Measurements from ENCODE around the gene RIC3.
"Not testable (repeated sequence)": the region's sequence is repeated elsewhere in the genome, so short reads cannot be mapped to it uniquely, and the experiment has no call there.

Gene RIC3

DNA sequence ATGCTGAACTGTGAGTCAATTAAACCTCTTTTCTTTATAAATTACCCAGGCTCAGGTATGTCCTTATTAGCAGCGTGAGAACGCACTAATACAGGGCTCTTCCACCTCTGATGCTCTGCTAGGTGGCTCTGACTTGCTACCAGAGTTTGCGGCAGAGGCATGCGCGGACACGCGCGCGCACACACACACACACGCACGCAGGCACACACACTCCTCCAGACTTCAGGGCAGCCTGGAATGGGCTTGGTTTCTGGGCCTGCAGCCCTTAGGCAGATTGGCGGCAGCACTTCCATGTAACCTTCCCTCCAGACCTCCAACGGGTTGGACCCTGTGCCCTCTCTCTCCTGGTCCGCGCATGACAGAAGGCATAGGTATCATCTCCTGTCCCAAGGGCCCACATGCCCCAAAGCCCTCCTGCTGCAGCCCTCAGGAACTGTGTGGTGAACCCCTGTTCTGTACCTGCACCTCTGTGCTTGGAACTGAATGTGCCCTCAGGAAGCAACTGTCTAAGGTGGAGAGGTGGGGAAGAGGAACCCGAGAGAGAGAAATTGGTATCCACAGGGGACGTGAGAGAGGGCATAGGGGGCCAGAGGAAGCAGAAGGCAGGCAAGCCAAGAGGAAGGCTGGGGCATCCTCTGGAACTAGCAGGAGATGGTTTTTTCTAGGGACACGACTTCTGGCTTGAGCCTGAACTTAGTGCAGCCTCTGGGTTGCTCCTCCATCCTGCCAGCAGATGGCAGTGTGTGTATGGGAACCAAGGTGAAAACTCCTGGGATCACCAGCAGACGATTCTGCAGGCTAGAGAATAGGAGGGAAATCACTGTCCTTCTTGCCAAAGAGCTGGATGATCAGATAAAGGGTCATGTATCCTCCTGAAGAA is 23.4 kb upstream of the RIC3 start:
- no peak for DNase-seq (ENCODE audit: low read depth, low spot score)

DNA sequence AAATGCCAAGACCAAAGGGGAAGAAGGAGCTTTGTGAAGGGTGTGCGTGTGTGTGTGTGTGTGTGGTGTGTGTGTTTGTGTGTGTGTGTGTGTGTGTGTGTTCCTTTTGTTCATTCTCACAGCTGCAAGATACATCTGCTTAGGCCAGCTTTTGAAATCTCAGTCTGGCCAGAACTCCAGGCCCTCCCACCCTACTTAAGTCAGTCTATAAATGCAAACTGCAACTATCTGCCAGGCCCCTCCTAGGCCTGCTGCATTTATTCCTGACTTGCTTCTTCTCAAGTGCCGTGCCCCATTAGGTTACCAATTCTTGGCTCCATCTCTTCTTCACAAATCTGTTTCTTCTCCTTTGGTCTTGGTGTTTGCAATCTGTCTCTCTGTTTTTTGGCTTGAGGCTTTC is 21.6 kb upstream of the RIC3 start:
- DNase-seq (ENCODE audit: low read depth, low spot score): no peak

DNA sequence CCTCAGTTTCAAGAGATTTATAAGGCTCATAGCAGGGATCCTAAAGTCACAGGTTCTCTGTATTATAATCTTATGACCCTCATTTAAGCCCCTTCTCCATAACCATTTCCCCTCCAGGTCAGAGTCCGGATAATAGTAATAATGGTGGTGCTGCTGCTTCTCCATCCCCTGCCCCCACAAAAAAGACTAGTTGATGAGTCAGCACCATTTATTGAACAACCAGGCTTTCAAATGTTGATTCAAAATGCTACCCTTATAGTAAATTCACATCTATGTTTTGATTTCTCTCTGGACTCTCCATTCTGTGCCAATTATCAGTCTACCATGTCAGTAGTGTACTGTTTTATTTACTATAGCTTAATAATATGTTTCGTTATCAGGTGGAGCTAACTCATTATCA is 17.6 kb upstream of the RIC3 start:
- no peak for DNase-seq (ENCODE audit: low read depth, low spot score)

DNA sequence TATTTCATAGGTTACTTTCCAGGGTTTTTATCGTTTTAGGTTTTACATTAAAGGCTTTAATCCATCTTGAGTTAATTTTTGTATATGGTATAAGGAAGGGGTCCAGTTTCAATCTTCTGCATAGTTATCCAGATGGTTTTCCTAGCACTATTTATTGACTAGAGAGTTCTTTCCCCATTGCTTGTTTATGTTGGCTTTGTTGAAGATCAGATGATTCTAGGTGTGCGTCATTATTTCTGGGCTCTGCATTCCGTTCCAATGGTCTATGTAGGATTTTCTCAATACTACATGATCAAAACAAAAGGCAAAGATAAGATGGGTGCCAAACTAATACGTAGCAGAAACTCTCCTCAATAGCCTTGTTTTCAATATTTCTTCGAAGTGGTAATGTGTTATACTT is 14.3 kb upstream of the RIC3 start:
- no peak for DNase-seq (ENCODE audit: low read depth, low spot score)

DNA sequence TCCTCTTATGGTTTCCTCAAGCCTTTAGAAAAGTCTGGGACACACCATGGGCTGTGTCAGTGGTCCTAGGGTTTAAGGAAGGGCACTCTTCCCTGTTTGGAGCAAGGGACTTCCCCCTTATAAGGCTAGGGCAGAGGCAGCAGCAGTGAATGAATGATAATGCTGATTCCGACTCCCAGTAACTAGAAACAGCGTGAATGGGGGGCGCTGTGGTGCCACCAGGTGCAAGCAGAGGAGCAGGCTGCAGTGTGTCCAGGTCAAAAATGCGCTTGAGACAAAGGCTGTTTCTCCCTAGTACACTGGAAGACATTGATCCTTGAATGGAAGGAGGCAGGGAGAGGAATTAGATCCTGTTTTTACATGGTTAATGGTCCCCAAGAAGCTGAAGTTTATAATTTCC is 11.6 kb upstream of the RIC3 start:
- no peak for DNase-seq (ENCODE audit: low read depth, low spot score)

DNA sequence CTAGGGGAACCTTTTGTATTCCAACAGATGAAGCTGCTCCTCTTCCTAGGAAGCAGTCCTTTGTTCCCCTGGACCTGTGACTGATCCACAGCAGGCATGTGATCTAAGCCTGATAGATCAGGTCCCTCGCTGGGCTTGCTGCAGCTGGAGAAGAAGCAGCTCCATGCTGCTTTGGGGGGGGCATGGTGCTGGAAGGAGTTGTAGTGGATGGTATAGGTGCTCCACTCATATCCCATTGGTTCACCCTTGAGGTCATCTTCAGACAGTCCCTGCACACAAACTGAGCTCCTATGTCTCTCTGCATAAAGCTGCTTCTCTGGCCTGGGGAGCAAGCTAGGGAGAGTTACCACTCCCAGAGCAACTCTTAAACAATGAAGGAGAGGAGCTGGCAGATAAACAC is 9.5 kb upstream of the RIC3 start:
- no peak for DNase-seq (ENCODE audit: low read depth, low spot score)

DNA sequence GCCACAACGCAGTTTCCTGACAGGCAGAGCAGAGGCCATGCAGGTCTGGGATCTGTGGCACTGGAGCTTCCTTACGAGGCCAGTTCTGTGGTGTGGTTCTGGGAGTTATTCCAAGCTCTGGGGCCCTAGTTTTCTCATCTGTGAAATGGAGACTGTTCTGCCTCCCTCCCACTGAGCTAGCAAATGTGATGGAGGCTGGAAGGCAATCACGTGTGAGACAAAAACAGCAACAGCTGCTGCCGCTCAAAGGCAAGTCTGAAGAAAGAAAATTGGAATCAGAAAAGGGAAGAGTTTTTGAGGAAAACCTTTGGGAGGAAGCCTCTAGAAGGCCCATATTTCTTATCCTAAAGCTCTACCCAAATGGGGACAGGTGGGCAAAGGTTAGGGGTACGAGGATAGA is 8.3 kb upstream of the RIC3 start:
- no peak for DNase-seq (ENCODE audit: low read depth, low spot score)

DNA sequence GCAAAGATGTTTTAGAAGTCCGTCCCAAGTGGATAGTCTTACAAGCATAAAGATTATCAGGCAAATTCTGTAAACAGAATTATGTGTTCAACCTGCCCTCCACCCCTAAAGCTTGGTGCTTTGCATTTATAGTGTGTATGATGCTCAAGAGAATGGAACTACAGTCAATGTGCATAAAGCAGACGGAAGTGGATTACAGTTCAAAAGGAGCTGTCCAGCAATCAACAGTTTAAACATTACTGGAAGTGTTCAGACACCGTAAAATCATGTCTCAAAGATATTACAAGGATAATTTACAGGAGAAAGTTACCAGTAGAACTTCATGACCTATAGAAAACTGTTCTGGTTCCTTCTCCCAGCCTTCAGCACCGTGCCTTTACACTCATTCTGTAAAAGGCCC is 1.0 kb downstream of the RIC3 start:
- no peak for DNase-seq (ENCODE audit: low read depth, low spot score)

DNA sequence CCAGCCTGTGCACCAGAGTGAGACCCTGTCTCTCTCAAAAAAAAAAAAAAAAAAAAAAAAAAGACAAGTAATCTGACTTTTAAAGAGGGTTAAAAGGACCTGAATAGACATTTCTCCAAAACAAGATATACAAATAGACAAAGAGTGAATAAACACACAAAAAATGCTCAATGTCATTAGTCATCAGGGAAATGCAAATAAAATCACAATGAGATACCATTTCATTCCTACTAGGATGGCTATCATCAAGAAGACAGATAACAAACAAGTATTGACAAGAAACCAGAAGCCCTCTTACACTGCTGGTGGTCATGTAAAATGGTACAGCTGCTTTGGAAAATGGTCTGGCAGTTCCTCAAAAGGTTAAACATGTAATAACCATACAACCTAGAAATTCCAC is 4.1 kb downstream of the RIC3 start:
- no peak for DNase-seq (ENCODE audit: low read depth, low spot score)

DNA sequence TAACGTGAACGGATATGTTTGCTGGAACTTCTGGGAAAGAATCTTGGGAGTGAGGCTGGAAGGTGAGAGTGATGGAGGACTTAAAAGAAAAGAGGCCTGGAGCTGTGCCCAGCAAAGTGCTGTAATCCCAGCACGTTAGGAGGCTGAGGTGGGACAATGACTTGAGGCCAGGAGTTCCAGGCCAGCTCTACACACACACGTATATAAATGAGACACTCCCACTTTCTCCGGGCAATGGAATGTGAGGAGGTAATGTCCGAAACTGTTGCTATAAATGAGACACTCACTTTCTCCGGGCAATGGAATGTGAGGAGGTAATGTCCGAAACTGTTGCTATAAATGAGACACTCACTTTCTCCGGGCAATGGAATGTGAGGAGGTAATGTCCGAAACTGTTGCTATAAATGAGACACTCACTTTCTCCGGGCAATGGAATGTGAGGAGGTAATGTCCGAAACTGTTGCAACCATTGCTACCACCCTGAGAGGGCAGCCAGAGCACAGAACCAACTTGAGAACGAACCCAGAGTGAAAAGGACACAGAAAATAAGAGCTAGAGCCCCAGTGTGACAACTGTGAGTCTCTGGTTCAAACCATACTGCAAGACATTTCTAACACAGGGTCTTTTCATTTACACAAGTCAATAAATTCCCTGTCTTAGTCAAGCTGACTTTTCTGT is 7.1 kb downstream of the RIC3 start:
- DNase-seq (ENCODE audit: low read depth, low spot score): not testable (repeated sequence)

DNA sequence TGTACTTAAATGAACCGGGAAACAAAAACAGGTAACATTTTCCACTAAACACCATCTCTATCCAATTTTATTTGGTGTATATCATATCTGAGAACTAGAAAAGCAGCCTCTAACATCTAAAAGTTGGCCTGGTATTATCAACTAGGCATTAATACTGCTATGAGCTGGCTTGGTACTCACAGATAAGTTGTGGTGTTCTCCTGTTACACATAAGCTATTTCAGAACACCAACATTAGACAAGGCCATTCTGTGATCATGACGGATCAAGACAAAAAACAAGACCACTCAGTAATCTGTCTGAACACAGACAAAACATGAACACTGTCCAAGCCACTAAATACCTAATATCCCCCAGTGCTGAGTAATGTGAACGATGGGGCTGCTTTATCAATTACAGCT is 11.9 kb downstream of the RIC3 start:
- no peak for DNase-seq (ENCODE audit: low read depth, low spot score)

DNA sequence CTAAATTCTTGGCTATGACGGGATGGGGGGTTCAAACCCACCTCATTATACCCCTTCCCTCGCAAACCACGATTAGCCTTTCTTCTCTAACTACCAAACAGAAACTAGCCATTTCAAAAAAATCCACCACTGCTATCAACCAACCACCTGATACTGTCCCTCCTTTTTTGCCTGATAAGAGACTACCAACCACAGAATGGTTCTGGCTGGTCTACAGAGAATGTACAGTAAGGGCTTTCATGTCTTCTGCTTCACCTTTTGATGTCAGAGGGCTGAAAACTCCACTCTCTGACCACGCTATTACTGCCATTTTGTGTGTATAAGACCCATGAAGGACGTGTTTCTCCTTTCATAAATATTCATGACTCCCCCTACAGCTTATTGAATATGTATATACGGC is 19.1 kb downstream of the RIC3 start:
- DNase-seq (ENCODE audit: low read depth, low spot score): no peak

DNA sequence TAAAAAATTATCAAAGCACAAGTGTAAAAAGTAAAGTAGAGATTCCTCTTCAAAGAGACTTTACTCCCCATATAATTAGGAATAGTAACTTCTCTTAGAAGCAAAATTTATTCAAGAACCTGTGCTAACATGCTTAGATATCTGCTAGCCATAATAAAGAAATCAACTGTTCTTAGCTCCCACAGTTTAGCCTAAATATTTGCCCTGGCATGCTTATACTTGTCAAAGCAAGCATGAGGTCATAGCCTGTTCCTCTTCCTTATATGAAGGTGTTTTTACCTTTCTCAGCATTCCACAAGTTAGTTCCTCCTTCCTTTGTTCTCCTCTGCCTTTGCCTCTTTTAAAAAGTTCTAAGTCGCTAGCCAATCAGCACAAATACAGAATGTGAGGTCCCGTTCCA is 30.3 kb downstream of the RIC3 start:
- no peak for DNase-seq (ENCODE audit: low read depth, low spot score)

DNA sequence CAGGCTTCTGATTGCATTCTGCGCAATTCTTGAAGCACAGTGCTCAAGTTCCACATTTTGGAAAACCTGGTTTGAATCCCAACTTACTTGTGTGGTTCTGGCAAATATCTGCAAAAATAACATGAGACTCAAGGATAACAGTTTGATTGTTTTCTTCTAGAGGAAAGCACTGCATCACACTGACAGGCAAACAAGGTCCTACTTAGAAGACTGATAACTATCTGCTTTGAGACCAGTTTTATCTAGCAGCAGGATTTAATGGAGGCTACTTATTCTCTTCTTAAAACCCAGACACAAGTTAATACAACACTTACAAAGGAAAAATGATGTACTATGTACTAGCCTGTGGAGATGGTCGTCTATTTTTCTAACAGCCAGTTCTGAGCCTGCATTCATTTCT is 41.4 kb downstream of the RIC3 start:
- DNase-seq (ENCODE audit: low read depth, low spot score): no peak

DNA sequence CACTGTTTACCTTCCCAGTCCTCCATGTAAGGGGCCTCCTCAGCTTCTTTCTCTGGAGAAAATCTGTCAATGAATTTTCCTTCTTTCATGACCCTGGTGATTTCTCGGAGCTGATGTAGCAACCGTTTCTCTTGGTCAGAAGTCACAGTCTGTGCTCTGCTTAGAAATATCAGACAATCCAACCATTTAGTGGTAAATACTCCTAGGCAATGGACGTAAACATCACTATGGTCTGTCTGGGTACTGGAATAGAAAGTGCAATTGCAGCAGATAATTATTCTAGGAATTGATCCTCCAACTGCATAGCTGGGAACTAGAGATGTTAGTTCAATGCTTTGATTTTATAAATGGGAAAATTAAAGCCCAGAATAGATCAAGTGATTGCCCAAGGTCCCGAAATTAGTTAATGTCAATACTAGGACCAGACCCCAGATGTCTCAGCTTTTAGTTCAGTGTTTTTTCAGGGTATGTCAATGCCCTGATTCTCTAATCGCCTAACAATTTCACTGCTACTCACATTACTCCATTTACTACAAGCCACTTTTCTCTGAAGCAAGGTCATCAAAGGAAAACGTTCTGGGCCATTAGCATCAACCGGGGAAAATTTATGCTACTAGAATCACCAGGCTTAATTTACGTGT is 42.1 kb downstream of the RIC3 start:
- no peak for DNase-seq (ENCODE audit: low read depth, low spot score)

DNA sequence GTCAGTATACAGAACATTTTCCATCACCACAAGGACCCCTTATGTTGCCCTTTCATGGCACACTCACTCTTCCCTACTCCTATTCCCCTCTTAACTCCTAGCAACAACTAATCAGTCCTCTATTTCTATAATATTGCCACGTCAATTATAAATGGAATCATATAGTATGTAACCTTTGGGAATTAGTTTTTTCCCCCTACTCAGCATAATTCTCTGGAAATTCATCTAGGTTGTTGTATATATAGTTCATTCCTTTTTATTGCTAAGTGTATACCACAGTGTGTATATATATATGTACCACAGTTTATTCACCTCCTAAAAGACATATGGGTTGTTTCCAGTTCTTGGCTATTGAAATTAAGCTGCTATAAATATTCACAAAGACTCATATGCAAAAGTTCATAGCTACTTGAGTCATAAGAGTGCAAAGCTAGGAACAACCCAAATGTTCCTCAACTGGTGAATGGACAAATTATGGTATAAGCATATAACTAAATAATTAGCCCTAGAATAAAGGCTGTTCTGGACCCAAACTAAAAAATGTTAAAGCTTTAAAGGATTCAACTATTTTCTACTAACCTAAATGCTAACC is 46.6 kb downstream of the RIC3 start:
- no peak for DNase-seq (ENCODE audit: low read depth, low spot score)

DNA sequence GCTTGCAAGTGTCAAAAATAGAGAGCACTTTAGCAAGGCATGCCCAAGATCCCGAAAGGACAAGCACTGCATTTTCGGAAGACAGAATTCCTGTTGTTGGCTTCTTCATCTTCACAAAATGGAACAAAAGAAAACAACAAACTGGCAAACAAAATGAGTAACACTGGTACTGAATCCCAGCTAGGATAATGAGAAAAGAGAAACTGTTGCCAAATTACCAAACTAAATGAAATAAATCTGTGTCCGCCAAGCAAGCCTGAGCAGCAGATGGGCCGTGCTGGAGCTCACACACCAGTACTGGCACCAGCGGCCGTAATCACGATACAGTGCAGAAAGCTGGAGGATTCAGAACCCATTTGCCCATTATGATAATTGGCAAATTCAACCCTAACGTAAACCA is 57.2 kb downstream of the RIC3 start:
- DNase-seq (ENCODE audit: low read depth, low spot score): no peak

DNA sequence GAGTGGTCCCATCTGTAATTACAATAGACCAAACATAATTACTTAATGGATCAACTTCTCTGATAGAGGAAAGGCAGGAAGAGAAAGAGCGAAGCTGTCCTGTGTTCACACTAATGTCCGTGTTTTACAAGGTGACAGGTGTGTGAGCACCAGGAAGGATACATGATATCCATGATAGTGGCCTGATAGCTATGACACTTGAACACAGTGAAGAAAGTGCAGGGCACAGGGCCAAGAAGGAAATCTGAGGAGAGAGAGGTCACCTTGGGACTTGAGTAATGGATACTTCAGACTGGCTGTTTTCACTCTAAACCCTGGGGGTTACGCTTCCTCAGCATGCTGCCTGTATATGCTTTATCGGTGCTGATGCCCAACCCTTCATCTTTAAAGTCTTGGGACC is 58.4 kb downstream of the RIC3 start:
- no peak for DNase-seq (ENCODE audit: low read depth, low spot score)

DNA sequence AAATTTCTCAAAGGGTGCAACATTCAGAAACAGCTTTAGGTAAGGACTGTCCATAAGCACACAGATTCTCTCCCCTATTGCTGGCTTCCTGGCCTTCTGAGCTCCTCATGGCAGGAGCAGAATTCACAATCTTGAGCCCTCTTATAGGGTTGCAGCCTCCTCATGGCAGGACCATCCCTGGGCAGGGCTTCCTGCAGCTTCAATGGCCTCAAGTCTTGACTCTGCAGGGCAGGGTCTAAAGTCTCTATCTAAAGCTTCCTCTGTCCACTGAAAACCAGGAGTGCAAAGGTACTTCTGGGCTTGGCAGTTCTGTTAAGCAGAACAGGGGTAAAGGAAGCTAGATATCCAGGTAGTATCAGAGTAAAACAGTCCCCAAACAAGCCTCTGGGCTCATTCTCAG is 59.1 kb downstream of the RIC3 start:
- DNase-seq (ENCODE audit: low read depth, low spot score): no peak

DNA sequence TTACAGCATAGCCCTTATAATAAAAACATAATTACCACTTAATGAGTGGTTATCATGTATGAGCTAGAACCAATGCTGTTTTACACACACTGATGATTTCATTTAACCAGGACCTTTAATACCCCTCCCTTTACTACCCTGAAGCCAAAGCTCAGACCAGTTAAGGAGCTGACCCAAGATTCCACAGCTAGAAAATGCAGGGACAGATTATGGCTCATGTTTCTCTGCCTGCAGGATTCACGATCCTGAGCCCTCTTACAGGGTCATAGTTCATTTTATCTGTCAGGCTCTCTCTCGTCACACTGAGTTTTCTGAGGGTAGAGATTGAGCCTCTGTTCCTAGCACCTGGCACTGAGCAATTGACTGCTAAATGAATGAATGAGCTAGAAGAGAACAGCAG is 60.4 kb downstream of the RIC3 start:
- no peak for DNase-seq (ENCODE audit: low read depth, low spot score)

DNA sequence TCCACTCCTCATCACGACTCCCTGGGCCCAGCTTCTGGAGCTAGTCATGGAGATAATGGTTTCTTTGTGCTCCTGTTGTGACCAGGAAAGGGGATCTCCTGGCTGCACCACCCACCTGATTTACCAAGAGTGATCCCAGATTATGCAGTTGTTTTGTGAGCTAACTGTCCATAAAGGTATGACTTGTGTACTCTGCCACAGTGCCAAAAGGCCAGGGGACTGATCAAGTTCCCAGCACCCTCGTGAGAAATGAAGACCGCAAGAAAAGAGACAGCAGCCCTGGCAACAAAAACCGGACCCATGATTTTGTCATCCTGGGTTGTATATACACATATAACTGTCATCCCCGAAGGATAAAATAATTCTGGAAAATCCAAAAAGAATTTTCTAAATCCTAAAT is 61.2 kb downstream of the RIC3 start:
- no peak for DNase-seq (ENCODE audit: low read depth, low spot score)

DNA sequence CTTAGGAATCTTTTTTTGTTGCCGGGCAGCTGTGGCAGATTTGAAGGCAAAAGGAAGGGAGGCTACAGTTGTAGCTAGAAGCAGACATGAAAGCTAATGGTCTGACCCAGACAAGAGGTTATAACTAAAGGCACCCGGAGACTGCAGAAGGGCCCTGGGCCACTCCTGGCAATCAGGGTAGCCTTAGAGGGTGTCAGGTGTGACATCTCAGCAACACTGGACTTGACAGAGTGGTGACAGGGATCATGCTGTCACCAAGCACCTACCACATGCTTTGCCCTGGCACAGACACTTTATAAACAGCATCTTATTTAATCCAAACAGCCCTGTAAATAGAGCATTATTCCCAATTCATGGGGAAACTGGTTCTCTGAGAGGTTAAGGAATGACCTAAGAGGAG is 62.1 kb downstream of the RIC3 start:
- DNase-seq (ENCODE audit: low read depth, low spot score): no peak

DNA sequence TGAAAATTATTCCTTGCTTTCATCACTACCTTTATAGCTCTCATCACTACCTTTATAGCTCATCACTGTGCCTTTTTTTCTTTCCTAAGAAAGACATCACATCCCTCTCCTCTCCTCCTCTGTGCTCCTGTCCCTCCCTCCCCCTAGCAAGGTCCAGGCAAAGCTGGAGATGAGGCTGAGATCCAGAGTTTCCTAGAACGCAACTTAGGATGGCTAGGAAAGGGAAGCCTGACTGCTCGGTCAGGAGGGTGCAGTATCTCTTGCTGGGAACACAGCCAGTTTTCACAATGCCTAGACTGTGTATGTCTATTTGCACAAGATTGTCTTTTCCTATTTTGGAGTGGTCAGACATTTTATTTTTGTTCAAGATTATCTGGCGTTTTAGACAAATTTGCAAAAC is 63.2 kb downstream of the RIC3 start:
- DNase-seq (ENCODE audit: low read depth, low spot score): no peak

Measured in activated CD4-positive, CD25-positive, alpha-beta regulatory T cell treated with anti-CD3 and anti-CD28 coated beads, Interleukin-2, amount 50 U/mL, for 16 hours (primary cell).